Testis (tissue), 2 donors: ENCODE measurements around the gene GLYR1.

Experiments
- CTCF ChIP-seq, 3 experiments: fragments of 450-650 bp in 2 of 3; fragments of 200-600 bp in 1 of 3; sonication (generic) in 1 of 3; IDR thresholded peaks; one replicate each; pipeline ENCODE4 v1.5.1; 2016 to 2019; ENCODE audit warnings: antibody characterized with exemption in 3 of 3, mild to moderate bottlenecking in 2 of 3, moderate library complexity in 1 of 3
- POLR2A ChIP-seq: fragments of 450-650 bp; IDR thresholded peaks from one replicate; pipeline ENCODE4 v1.6.1; 2017; ENCODE audit warnings: antibody characterized with exemption, mild to moderate bottlenecking, moderate library complexity

- TF ChIP-seq CTCF (IDR thresholded peaks at IDR 0.05) (no peak), POLR2A (no peak)
Observed at GRCh38 chr16:4894276-4895150, 47.4 kb upstream of the GLYR1 start.
